Activated CD8-positive, alpha-beta memory T cell treated with anti-CD3 and anti-CD28 coated beads for 24 hours (primary cell): ENCODE data around the gene XAGE5.
"Not testable (repeated sequence)": the region's sequence is repeated elsewhere in the genome, so short reads cannot be mapped to it uniquely, and the experiment has no call there.

ENCODE experiments used
- DNase-seq: peaks from one replicate; pipeline ENCODE4 v3.0.0-alpha.2; 2020

The XAGE5 gene

GRCh38 chrX:52811065-52811625, at the start of gene XAGE5:
Gene XAGE5 (plus strand): TSS chrX:52811287. CDS start chrX:52812567, 1,280 bp downstream.
- DNase-seq: no peak

GRCh38 chrX:52765983-52766382, 45.1 kb upstream of the XAGE5 start:
- DNase-seq: not testable (repeated sequence)

GRCh38 chrX:52773504-52773903, 37.6 kb upstream of the XAGE5 start:
- not testable (repeated sequence) for DNase-seq

- DNase-seq: not testable (repeated sequence)
These were observed 13.8 kb upstream of the XAGE5 start, which contains the start of gene SPANXN5 for GRCh38 chrX:52797327-52797726. Gene SPANXN5 (minus strand): TSS chrX:52797427. CDS start chrX:52797348, 79 bp downstream.

- not testable (repeated sequence) for DNase-seq
These were observed 6.2 kb upstream of the XAGE5 start for GRCh38 chrX:52804876-52805275.

- no peak for DNase-seq
These were observed 8.7 kb downstream of the XAGE5 start for GRCh38 chrX:52819788-52820187.

- DNase-seq: no peak
These were observed 10.1 kb downstream of the XAGE5 start for GRCh38 chrX:52821079-52821760.

GRCh38 chrX:52824608-52825007, 13.5 kb downstream of the XAGE5 start:
- DNase-seq: no peak

- no peak for DNase-seq
These were observed 19.5 kb downstream of the XAGE5 start for GRCh38 chrX:52830551-52830950.

- no peak for DNase-seq
These were observed 28.1 kb downstream of the XAGE5 start for GRCh38 chrX:52839137-52839536.

GRCh38 chrX:52843619-52844018, 32.5 kb downstream of the XAGE5 start:
- not testable (repeated sequence) for DNase-seq

- no peak for DNase-seq
These were observed 41.2 kb downstream of the XAGE5 start for GRCh38 chrX:52852110-52852860.

GRCh38 chrX:52856991-52857525, 46.0 kb downstream of the XAGE5 start:
- DNase-seq: not testable (repeated sequence)

- no peak for DNase-seq
These were observed 54.4 kb downstream of the XAGE5 start for GRCh38 chrX:52865343-52865998.
